ENCODE measurements around the gene NSUN2. TPM values are rescaled to one million over a fixed set of nuclear protein-coding genes. Genes with fewer than 3 reads are reported as not detected.

The NSUN2 gene
- total and polyA plus RNA-seq, 4 donors = 36.6 to 52.7 (median 44.1) TPM

- Histone ChIP-seq H3K4me3 (no peak overlapping the region), H3K27ac (ENCODE audit: low read depth in 1 of 2, low read length in 1 of 2) (no peak overlapping the region), H3K36me3 (ENCODE audit: control insufficient read depth in 4 of 4, insufficient read depth in 4 of 4, low read length in 4 of 4) (peaks cover 9 to 25% (median 22%) of the 10 kb centered on the region in 4 donors), H3K27me3 (ENCODE audit: control insufficient read depth in 3 of 3, insufficient read depth in 3 of 3, low read length in 2 of 3) (no peaks in the 10 kb centered on the region), H3K9me3 (ENCODE audit: control insufficient read depth in 4 of 4, insufficient read depth in 3 of 4, low read length in 3 of 4) (peaks cover 0 to 10% (median 5%) of the 10 kb centered on the region in 4 donors), H3K9ac (ENCODE audit: insufficient read depth in 1 of 2, low read length in 2 of 2) (no peak overlapping the region), H3K4me1 (ENCODE audit: control insufficient read depth in 5 of 5, insufficient read depth in 5 of 5, low read length in 5 of 5) (no peaks in the 10 kb centered on the region)
- ATAC-seq (ENCODE audit: insufficient read depth, low FRiP score) (no peak), DNase-seq (peak in 1 of 3 donors; percentile 20)
- WGBS, 2 donors = 96 to 97% methylated on average over 5 of the region's 5 CpGs
- TF ChIP-seq, protein P1, sequence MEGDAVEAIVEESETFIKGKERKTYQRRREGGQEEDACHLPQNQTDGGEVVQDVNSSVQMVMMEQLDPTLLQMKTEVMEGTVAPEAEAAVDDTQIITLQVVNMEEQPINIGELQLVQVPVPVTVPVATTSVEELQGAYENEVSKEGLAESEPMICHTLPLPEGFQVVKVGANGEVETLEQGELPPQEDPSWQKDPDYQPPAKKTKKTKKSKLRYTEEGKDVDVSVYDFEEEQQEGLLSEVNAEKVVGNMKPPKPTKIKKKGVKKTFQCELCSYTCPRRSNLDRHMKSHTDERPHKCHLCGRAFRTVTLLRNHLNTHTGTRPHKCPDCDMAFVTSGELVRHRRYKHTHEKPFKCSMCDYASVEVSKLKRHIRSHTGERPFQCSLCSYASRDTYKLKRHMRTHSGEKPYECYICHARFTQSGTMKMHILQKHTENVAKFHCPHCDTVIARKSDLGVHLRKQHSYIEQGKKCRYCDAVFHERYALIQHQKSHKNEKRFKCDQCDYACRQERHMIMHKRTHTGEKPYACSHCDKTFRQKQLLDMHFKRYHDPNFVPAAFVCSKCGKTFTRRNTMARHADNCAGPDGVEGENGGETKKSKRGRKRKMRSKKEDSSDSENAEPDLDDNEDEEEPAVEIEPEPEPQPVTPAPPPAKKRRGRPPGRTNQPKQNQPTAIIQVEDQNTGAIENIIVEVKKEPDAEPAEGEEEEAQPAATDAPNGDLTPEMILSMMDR (IDR thresholded peaks at IDR 0.05; ENCODE audit: control extremely low read depth, extremely low read depth) = no peak
Observed at GRCh38 chr5:6656680-6657079, 23.8 kb upstream of the NSUN2 start.

DNA sequence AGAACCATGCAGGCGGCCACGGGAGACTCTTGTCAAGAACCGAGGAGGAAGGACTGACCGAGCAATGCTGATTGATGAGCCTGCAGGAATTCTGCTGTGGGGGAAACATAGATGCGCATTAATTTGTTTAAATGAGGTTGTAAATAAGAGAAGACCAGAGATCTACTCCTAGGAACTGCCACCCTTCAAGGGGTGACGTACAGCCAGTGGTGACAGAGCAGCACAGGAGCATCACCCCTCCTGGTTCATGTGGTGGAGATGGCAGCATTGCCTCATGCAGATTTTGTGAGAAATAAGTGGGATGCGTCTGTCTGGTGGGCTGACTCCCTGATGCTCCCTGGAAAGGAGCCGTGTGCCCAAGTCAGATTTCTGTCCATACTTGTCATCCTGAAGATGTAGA lies 22.6 kb upstream of the NSUN2 start:
- H3K4me1 ChIP-seq (ENCODE audit: control insufficient read depth in 5 of 5, insufficient read depth in 5 of 5, low read length in 5 of 5) = no peaks in the 10 kb centered on the region
- peaks cover 9 to 25% (median 22%) of the 10 kb centered on the region in 4 donors for H3K36me3 ChIP-seq (ENCODE audit: control insufficient read depth in 4 of 4, insufficient read depth in 4 of 4, low read length in 4 of 4)
- no peak for DNase-seq
- 97 to 98% methylated on average over 8 of the region's 8 CpGs for WGBS, 2 donors
- H3K4me3 ChIP-seq = no peak overlapping the region
- TF ChIP-seq, protein P1 (IDR thresholded peaks at IDR 0.05; ENCODE audit: control extremely low read depth, extremely low read depth) = no peak
- peaks cover 0 to 10% (median 5%) of the 10 kb centered on the region in 4 donors for H3K9me3 ChIP-seq (ENCODE audit: control insufficient read depth in 4 of 4, insufficient read depth in 3 of 4, low read length in 3 of 4)
- no peak overlapping the region for H3K27ac ChIP-seq (ENCODE audit: low read depth in 1 of 2, low read length in 1 of 2)
- H3K27me3 ChIP-seq (ENCODE audit: control insufficient read depth in 3 of 3, insufficient read depth in 3 of 3, low read length in 2 of 3) = no peaks in the 10 kb centered on the region
- no peak overlapping the region for H3K9ac ChIP-seq (ENCODE audit: insufficient read depth in 1 of 2, low read length in 2 of 2)
- no peak for ATAC-seq (ENCODE audit: insufficient read depth, low FRiP score)

GRCh38 chr5:6652025-6652424 lies 19.2 kb upstream of the NSUN2 start:
- ATAC-seq (ENCODE audit: insufficient read depth, low FRiP score) = no peak

More at GRCh38 chr5:6652025-6652424, 19.2 kb upstream of the NSUN2 start:
- Histone ChIP-seq H3K27ac (ENCODE audit: low read depth in 1 of 2, low read length in 1 of 2) (no peak overlapping the region), H3K36me3 (ENCODE audit: control insufficient read depth in 4 of 4, insufficient read depth in 4 of 4, low read length in 4 of 4) (peaks cover 8 to 17% (median 11%) of the 10 kb centered on the region in 4 donors), H3K9me3 (ENCODE audit: control insufficient read depth in 4 of 4, insufficient read depth in 3 of 4, low read length in 3 of 4) (peaks cover 0 to 12% (median 5%) of the 10 kb centered on the region in 4 donors), H3K27me3 (ENCODE audit: control insufficient read depth in 3 of 3, insufficient read depth in 3 of 3, low read length in 2 of 3) (no peaks in the 10 kb centered on the region), H3K4me3 (no peak overlapping the region), H3K4me1 (ENCODE audit: control insufficient read depth in 5 of 5, insufficient read depth in 5 of 5, low read length in 5 of 5) (peaks cover 0 to 3% (median 0%) of the 10 kb centered on the region in 5 donors), H3K9ac (ENCODE audit: insufficient read depth in 1 of 2, low read length in 2 of 2) (no peak overlapping the region)
- TF ChIP-seq, protein P1 (IDR thresholded peaks at IDR 0.05; ENCODE audit: control extremely low read depth, extremely low read depth) = no peak
- WGBS, 2 donors = 96 to 97% methylated on average over 6 of the region's 6 CpGs
- no peak for DNase-seq
